HG02588 (cell line): ENCODE measurements around the gene BBS5.

ENCODE experiments used
- ATAC-seq: cut with Tn5 transposase; IDR thresholded peaks from one replicate; pipeline ENCODE4 v1.9.1; 2021; ENCODE audit warnings: mild to moderate bottlenecking, moderate library complexity; ENCODE audit not compliant: unreplicated experiment

The BBS5 gene

DNA sequence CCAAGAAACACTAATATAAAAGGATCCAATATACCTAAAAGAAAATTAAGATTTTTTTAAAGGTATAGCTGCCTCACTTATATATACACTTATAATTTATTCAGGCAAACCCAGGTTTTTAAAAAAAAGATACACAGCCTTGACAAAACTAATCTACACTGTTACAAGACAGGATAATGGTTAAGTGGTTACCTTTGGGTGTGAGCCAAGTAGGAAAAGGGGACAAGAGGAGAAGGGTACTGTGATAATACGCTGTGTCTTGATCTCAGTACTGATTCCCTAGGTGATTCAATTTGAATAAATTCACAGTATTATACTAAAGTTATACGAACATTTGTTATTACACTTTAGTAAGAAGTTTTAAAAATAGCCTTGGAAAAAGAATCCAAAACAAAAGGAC is 60.9 kb downstream of the BBS5 start:
- no peak for ATAC-seq

DNA sequence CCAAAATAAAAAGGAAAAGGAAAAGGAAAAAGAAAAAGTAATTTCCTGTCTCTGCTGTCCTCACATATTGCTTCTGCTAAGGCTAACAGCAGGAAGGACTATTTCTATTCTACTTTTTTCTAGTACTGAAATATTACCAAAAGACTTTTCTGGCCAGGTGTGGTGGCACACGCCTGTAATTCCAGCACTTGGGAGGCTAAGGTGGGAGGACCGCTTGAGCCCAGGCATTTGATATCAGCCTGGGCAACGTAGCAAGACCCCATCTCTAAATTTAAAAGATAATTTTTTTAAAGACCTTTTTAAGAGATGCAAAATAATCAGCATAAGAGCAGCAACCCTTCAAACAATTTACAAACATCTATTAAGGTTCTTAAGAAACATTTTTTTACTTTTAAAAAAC is 63.1 kb downstream of the BBS5 start:
- ATAC-seq, result no peak

DNA sequence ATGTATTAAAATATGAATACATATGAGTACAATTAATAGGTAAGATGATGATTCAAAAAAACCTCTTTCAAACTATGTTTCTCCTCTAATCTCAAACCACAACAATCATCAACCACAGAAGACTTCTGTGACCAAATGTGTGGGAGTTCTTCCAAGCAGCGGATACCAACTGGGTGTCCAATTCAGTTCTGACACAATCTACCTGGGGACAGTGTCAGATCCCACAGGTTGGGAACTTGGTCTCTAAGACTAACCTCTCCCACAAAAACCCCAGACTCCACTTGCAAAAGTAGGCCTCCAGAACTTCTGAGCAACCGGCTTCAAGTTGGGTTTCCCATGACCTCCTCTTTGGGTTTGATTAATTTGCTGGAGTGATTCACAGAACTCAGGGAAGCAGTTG is 67.5 kb downstream of the BBS5 start:
- ATAC-seq, result no peak
